NCI-H526 treated with DMSO at 0.1 percent for 48 hours (cell line): ENCODE data around the gene ANO1.

Experiments used
- DNase-seq: peaks from one replicate; lab custom pipeline; 2025; lab: John Stamatoyannopoulos, UW

The ANO1 gene

DNA sequence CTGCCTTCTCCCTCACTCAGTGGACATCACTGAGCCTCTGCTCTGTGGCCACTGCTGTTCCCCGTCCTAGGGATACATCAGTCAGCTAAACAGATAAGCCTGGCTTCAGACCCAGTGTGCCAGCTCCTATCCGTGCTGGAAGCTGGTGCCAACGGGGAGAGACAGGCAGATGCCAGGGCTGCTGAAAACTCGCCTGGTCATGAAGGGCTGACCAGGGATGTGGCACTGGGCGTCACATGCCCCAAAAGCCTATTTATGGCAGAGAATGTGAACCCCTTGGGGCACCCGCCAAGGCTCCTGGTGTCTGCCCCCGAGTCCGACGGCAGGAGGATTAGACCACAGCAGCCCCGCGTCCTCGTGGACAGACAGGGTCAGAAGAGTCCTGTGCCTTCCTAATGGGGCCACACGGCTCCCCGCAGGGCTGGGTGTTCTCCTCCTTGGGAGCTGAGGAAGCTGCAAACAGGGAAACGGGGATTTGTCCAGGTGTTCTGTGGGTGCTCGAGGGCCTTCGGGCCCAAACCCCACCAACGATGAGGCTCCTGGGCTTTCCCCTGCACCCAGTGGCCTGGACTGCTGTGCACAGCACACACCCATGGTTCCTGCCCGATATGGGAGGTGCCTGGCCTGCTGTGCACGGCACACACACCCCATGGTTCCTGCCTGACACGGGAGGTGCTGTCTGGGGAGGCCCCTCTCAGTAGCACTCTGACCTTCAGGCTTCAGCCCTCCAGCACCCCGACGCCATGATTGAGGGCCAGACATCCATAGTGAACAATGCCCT is 19.9 kb downstream of the ANO1 start:
- DNase-seq, result no peak

DNA sequence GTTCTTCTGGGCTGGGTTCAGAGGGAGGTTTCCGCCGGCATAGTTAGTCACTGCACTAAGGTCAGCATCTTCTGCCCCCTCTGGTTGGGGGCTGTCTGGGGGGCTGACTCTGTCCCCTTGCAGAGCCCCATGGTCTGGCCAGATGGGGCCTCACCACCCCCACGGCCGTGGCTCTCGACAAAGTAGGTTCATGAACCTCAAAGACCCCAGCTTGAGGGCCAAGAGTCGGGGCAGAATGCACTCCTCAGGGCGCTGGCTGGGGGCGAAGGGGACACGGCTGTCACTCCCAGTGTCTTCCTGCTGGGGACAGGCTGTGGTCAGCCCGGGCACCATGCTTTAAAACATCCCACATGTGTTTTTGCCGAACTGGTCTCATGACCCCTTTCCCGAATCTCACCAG is 20.8 kb downstream of the ANO1 start:
- DNase-seq, result no peak

DNA sequence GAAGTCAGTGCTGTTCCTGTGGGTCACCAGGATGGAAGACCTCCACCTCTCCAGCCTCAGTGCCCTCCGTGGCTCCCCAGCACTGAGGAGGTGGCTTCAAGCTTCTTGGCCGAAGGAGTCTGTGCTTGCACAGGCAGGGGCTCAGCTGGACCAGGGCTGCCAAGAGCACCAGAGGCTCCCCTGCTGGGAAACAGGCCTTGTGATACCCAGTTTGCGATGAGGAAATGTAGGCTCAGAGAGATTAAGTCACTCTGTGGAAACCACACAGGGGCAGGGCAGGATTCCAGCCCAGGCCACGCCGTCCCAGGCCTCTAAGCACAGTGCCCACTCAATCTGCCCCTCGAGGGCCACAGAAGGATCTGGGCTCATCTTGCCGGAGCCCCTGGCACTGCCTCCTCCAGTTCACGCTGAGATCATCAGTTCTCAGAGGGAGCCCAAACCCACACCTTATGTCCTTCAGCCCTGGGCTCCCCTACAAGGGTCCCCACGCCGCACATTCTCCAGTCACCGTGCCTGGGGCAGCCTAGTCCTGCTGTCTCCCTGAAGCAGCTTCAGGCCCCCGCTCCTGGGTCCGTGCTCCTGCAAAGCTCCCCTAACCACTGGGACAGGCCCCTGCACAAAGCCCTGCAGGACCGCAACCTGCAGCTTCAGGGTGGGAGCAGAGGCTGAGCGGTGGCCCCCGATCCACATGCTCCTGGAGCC is 21.6 kb downstream of the ANO1 start:
- no peak for DNase-seq

DNA sequence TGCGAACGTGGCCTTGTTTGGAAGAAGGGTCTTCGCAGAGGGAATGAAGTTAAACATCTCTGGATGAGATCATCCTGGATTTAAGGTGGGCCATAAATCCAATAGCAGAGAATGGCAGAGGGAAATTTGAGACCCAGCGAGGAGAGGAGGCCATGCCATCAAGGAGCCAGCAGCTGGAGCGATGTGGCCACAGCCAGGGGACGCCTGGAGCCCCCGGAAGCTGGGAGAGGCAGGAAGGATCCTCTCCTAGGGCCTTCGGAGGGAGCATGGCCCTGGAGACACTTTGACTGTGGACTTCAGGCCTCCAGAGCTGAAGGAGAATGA is 22.1 kb downstream of the ANO1 start:
- no peak for DNase-seq

DNA sequence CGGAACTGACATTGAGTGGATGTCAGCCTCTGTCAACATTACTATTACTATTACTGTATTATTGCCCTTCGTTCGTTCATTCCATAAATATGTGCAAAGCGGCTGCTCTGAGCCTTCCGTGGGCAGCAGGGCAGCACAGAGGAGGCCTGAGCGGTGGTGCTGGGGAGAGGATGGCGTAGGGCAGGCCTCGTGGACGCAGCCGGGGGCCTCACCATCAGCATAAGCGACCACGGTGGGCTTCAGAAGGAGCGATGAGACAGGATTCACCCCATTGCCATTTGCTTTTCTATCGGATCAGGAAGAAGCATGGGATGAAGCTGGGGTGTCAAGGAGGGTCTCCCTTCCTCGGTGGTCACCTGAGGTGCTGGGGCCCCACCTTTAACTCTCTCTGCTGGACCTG is 22.7 kb downstream of the ANO1 start:
- DNase-seq, result no peak

DNA sequence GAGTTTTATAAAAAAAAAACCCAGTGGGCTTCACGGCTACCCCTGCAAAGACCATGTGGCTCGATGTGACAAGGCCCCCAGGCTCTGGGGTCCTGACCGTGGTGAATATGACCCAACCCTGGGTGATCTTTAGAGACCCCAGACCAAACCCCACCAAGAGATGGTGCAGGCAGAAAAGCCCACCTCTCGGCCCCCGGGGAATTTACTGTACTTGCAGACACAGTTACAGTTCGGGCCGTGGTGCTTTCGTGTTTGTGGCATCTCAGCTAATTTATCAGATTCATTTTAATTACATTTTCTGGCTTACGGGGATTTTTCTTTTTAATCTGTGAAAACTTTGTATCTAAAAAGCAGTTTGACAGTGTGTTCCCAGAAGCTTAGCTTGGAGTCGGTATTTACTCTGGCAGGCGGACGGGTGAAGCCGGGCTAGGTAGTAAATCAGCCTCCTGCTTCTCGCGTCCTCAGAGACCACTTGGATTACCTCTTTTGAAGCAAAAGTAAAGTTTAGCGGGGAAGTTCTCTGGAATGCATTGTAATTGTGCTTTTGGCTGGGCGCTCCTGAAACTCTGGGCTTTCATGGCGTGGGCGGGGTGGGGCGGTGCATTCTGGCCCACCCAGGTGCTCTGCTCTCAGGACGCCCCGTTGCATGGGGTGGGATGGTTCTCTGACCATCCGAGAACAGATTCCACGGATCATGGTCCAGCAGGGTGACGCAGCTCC is 25.3 kb downstream of the ANO1 start:
- DNase-seq, result no peak

DNA sequence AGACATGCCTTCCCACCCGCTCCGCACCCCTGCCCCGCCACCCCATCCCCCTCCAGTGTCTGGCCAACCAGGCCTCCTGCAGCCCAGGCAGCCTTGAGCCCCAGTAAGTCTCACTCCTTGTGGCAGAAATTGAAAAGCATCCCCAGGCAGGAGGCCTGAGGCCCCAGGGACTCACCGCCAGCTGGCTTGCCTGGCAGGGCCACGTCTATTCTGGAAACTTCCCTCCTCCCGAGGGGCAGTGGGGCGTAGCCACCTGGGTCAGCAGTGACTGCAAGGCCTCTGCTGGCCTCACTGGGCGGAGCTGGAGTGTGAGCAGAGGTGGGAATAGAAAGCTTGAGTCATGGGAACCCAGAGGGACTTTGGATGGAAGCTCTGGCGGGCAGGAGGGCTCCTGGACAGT is 26.3 kb downstream of the ANO1 start:
- DNase-seq, result no peak

DNA sequence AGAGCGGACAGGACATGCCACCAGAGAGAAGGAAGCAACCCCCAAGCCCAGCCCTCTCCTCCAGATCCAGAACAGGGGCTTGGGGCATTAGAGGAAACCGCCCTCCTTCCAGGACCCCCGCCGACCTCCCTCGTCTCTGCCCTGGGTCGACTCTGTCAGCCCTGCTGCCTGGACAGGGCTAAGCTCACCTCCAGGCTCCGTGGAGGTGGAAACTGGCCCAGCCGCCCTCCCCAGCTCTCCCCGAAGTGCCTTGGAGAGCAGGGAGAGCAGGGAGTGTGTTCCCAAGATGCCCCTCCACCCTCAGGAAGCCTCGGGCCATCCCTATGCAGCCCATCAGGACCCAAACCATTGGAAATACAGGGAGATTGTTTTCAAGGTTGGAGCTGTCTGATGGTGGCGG is 26.8 kb downstream of the ANO1 start:
- no peak for DNase-seq

DNA sequence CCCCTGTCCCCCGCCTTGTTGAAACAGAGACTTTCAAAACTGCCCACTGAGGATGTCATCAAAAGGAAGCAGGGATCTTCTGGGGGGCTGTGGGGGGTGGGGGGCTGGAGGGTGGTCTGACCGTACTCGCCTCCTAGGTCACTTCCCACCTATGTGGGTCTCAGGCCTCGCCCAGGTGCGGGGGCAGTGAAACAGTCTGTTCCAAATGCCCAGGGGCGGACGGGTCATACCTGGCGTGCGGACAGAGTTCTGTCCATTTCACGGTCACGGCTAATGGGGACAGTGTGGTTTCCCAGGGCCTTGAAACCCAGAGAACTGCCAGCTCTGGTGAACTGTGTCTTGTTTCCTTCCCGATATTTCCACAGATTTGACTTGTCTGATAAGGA is 27.2 kb downstream of the ANO1 start:
- no peak for DNase-seq

DNA sequence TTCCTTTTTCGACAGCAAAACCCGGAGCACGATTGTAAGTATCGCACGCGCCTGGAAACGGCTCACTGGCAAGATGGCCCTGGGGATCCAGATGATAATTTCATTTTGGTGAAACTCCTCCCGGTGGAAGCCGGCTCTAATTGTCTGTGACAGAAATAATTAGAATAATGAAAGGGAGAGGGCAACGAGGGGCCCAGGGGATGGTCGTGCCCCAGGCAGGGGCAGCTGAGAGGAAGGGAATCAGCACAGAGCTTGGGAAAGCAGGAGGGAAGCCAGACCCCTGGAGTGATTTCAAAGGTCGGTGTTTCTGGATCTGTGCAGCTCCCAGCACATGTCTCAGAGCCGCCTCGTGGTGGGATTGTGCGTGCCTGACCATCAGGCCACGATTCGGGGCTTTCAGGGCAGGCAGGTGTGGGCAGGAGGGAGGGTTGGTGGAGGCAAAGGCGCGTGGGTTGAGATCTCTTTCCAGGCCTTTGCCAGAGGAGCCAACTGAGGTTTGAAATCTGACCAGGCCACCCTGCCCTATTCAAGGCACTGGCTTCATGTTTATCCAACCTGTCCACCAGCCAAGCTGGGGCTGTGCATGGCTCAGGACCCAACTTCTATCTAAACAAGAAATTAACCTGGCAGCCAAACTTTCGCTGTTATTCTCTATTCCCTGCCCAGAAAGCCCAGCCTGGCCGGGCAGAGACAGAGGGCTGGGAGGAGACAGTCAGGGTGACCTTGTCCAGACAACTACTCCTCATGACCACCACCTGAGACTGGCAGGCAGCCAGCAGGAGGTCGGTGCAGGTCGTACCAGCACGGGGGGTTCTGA is 27.8 kb downstream of the ANO1 start:
- DNase-seq, result no peak

DNA sequence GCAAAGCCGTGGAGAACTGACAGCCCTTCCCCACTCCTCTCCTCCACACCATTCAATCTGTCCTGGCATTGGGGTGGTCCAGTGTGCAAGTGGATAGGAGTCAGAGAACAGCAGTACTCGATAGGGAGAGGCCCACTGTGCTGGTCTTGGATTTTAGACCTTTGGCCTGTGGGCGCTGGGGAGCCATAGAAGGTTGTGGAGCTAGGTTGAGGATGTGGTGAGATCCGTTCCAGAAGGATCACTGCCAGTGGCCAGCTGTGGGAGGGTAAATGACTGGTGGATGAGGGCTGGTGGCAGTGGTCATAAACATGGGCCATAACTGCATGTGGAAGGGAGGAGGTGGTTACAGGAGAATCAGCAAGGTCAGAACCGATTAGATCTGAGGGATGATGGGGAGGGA is 28.6 kb downstream of the ANO1 start:
- DNase-seq, result no peak

DNA sequence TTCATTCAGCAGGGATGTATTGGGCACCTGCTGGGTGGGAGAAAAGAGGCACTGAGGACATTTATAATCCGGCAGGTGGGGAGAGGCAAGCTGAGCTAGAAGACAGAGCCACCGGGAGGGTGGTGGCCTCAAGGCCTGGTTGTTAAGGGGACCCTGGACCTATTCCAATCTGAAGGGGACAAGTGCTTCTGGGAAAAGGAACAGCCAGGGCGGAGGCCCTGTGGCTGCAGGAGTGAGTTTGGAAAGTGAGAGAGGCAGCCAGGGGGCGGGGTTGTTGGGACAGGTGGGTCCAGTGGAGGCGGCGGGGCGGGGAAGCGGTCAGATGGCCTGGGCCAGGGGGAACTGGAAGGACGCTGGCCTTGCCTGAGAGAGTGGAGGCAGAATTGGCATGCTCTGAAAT is 29.1 kb downstream of the ANO1 start:
- DNase-seq, result no peak

DNA sequence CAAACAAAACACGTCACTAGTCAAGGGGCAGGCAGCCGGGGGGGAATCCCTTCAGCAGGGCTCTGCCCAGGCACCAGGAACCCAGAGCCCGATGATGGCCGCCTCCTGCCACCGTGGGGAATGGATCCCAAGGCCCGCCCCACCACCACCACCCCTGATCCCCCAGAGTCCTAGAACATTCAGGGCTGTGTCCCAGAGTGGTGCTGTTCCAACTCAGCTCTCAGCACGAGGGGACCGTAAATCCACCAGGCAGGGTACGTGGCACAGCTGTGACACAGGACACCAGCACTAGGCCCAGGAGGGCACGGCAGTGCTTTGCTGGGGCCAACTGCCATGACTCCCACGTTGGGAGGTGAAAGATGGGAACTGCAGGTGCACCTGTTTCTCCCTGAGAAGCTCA is 29.6 kb downstream of the ANO1 start:
- DNase-seq, result no peak

DNA sequence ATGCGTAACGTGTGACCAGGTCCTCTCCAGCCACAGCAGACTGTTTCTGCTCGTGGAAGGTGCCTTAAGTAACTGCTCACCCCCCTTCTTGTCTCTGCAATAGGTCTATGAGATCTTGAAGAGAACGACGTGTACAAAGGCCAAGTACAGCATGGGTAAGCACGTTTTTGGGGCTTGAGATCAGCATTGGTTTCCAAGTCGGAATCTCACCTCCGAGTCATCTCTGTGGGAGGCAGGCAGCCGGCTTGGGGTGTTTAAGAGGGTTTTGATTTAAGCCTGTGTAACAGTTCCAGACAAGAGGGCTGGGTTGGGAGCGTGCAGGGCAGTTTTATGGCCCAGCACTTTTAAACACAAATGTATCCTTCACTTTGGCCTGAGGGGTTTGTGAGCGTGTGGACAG is 30.1 kb downstream of the ANO1 start:
- no peak for DNase-seq

DNA sequence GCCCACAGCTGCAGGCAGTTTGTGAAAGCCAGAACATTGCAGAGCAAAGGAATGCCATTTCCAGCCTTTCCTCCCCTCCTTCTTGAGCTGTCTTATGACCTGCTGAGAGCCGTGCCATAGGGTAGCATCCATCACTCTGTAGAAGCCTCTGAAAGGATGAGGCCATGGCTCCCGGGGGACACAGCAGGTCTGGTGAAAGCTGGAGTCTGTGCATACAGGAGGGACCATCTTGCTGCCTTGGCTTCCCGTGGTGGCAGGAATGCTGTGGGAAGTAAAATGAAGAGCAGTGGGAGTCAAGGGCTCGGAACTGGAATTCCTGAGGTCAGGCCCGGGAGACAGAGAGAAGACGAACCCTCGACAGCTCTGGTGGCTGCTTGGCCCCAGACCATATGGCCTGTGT is 30.9 kb downstream of the ANO1 start:
- DNase-seq, result no peak

DNA sequence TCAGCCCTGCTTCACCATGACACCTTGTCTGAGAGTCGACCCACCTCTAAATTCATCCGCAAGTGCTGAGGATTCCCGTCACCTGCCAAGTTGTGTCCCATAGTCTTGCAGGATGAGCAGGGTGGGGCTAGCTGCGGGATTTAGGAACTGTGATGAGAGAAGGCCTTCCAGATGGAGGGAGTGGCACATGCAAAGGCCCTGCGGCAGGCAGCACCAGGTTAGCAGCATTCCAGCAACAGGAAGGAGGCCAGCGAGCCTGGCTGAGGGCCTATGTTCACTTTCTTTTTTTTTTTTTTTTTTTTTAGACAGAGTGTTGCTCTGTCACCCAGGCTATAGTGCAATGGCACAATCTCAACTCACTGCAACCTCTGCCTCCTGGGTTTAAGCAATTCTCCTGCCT is 31.8 kb downstream of the ANO1 start:
- DNase-seq, result no peak

DNA sequence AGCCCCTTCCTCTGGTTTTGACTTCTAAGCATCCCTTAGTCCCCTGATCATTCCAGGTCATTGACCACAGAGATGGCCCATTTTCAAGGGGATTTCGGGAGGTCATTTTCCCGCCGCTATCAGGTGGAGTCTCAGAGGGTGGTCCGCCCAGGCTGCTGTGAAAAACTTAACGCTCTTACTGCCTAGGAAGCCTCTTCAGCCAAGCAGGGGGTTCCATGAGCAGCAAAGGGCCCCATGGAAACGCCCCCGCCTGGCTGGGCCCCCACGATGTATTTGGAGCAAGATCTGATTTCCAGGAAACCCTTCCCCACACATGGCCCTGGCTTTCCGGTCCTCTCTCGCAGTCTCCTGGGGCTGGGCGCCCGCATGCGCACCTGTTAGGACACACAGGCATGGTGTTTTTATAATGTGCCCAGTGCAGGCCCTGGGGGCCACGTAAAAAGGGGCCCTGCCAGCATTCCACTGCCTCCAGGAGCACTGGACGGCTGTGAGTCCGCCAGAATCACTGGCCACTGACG is 32.5 kb downstream of the ANO1 start:
- DNase-seq, result no peak

DNA sequence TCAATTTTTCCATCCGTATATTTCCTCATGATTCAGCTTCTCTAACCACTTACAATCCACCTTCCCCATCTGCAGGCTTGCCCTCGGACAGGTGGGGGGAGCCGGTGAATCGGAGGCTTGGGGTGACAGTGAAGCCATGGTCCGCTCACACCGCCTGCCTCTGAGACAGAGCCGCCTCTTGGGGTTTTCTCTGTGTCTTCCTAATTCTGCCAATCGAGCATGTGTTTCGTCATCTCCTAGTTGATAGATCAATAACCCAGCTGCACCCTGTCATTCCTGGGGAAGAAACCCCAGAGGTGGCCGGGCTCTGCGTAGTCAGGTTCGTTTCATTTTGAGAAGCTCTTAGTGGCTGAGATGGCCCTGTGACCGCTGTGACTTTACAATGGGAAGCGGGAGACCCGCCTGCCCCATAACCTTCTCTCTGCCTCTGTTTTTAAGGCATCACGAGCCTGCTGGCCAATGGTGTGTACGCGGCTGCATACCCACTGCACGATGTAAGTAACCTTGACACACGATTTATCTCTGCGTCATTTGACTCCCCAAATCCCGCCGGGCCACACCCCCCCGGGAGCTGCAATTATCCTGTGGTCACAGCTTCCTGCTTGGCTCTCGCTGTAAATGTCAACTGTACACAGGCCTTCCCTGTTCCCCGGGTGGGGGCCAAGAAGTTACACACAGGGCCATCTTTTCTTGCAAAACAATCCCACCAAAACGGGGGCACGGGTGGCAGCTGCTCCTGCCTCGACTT is 33.3 kb downstream of the ANO1 start:
- no peak for DNase-seq

DNA sequence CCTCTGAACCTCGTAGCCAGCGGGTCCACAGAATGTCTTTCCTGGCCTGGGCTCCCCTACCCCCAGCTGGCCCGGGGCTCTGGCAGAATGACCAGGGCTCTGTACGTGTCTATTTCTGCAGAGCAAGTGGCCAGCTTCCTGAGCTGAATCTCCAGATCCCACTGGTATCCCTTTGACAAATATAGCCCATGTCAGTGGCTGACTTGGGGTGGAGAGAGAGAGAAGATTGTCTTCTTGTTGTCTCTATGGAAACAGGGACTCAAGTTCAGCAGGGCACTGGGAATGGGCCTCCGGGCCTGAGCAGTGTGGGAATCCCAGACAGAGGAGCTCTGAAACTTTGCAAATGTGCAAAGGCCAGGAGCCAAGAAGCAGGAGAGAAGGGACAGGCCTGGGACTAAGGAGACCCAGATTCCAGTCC is 33.9 kb downstream of the ANO1 start:
- no peak for DNase-seq

DNA sequence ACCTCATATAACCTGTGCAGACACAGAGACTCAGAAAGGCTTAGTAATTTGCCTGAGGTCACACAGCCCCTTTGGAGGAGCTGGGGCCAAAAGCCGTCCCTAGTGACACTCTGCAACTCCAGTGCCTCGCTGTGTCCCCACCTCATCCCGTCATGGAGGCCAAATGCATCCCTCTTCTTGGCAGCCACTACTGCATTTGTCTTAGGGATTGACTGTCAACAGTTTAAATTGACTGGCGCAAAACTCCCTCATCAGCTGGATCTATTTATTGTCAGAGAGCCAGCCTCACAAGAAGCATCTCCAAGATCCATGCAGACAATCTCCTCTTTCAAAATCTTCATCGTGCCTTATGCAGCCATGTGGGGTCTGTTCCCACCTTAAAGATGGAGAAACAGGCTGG is 35.7 kb downstream of the ANO1 start:
- DNase-seq, result no peak

DNA sequence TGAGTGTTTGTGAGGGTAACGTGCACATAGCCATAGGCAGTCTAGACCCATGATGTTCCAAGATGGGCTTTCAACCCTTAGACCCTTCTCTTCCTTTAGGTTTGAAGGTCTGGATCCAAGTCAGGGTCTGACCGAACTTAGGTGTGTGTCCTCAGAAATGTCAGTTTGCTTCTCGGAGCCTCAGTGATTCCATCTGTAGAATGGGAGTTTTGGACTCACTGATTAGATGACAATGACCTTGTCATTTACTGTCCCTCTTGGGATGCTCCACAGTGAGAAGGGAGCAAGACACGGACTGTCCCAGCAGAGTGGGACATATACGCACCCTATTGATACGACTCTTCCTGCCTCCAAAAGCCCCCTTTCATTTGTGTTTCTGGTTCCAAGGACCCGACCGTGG is 37.7 kb downstream of the ANO1 start:
- no peak for DNase-seq
